GM10248 (cell line): ENCODE measurements around the gene LTK.

ENCODE experiments used
- CTCF ChIA-PET: fragments of 300-600 bp; sonication (Branson Sonifier 250); formaldehyde crosslinking; extraction: SDS; loops from one replicate; lab custom pipeline; 2021; ENCODE audit warnings: antibody characterized with exemption; lab: Yijun Ruan, JAX
- POLR2A ChIA-PET: fragments of 350-650 bp; sonication (Branson Sonifier 250); formaldehyde crosslinking; extraction: SDS; loops from one replicate; lab custom pipeline; 2020; ENCODE audit warnings: antibody characterized with exemption; lab: Yijun Ruan, JAX
- DNase-seq: peaks from one replicate; pipeline ENCODE4 v3.0.0; 2012; ENCODE audit errors: extremely low spot score
- CTCF ChIP-seq: IDR thresholded peaks from 2 replicates; pipeline ENCODE4 v1.5.1; 2012; ENCODE audit warnings: mild to moderate bottlenecking, low read depth; ENCODE audit errors: extremely low read depth, missing control alignments, control extremely low read depth

Gene LTK

GRCh38 chr15:41536866-41537265, 23.2 kb upstream of the LTK start:
- CTCF ChIA-PET: no interaction called here
- DNase-seq: no peak
- POLR2A ChIA-PET: no interaction called here
- TF ChIP-seq CTCF: no peak

- ChIA-PET POLR2A (no interaction called here), CTCF (interaction anchor here (0.9 kb wide), 1 partner anchor 21 kb away, joined by 3 read pairs; no protein-coding TSS in a partner anchor)
- TF ChIP-seq CTCF: no peak
- no peak for DNase-seq
Measured at GRCh38 chr15:41535544-41535943, 21.9 kb upstream of the LTK start.

- TF ChIP-seq CTCF: no peak
- ChIA-PET CTCF (interaction anchor here (1.7 kb wide), 1 partner anchor 27 kb away, joined by 5 read pairs; no protein-coding TSS in a partner anchor), POLR2A (no interaction called here)
- DNase-seq: no peak
Measured at GRCh38 chr15:41530363-41530956, 16.8 kb upstream of the LTK start.

- DNase-seq: no peak
- ChIA-PET POLR2A (no interaction called here), CTCF (no interaction called here)
- TF ChIP-seq CTCF: no peak
Measured at GRCh38 chr15:41523097-41523496, 9.5 kb upstream of the LTK start.

- ChIA-PET CTCF (interaction anchor here (1.2 to 1.6 kb wide), 3 partner anchors 10 to 56 kb away, joined by 3 to 5 read pairs (median 3); partner anchors contain the start of gene TYRO3), POLR2A (no interaction called here)
- no peak for TF ChIP-seq CTCF
- no peak for DNase-seq
Measured at GRCh38 chr15:41521614-41522013, 8.0 kb upstream of the LTK start.

GRCh38 chr15:41520636-41521035, 7.0 kb upstream of the LTK start:
- ChIA-PET CTCF (interaction anchor here (1.1 to 1.6 kb wide), 4 partner anchors 13 to 55 kb away, joined by 3 to 6 read pairs (median 4); partner anchors contain the start of gene TYRO3), POLR2A (no interaction called here)
- TF ChIP-seq CTCF: no peak
- no peak for DNase-seq
